Central memory CD8-positive, alpha-beta T cell (primary cell): ENCODE data around the gene SPINT3.

Experiments
- ATAC-seq: fragments of 150-1000 bp; cut with Tn5 transposase; replicated peaks from 2 replicates; pipeline ENCODE4 v1.10.0; 2022; ENCODE audit warnings: mild to moderate bottlenecking, moderate FRiP score, moderate number of reproducible peaks; ENCODE audit not compliant: poor library complexity, severe bottlenecking; ENCODE audit errors: extremely low read depth
- DNase-seq, 2 donors: peaks; one replicate each; pipeline ENCODE4 v3.0.0; 2021; ENCODE audit warnings: low spot score in 2 of 2
- H3K27ac Mint-ChIP-seq: one replicate; pipeline ENCODE4 v1.8.0; 2022; ENCODE audit warnings: low read depth, mild to moderate bottlenecking, moderate library complexity, mixed read lengths
- H3K27me3 Mint-ChIP-seq: one replicate; pipeline ENCODE4 v1.8.0; 2022; ENCODE audit warnings: mixed read lengths
- H3K36me3 Mint-ChIP-seq: one replicate; pipeline ENCODE4 v1.8.0; 2022; ENCODE audit warnings: mild to moderate bottlenecking, moderate library complexity, mixed read lengths; ENCODE audit not compliant: insufficient read depth
- H3K4me1 Mint-ChIP-seq: one replicate; pipeline ENCODE4 v1.8.0; 2022; ENCODE audit warnings: mixed read lengths
- H3K4me3 Mint-ChIP-seq: one replicate; pipeline ENCODE4 v1.8.0; 2022; ENCODE audit warnings: mild to moderate bottlenecking, moderate library complexity, mixed read lengths
- H3K9me3 Mint-ChIP-seq: one replicate; pipeline ENCODE4 v1.8.0; 2022; ENCODE audit warnings: mixed read lengths

Gene SPINT3, protein sequence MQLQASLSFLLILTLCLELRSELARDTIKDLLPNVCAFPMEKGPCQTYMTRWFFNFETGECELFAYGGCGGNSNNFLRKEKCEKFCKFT

GRCh38 chr20:45515147-45515913, at the start of gene SPINT3:
SPINT3 (minus strand) TSS chr20:45515622; CDS start chr20:45515608, 14 bp downstream.
- Mint-ChIP-seq H3K9me3 (no peaks in the 10 kb centered on the region), H3K36me3 (no peaks in the 10 kb centered on the region), H3K27ac (no peak within 1 kb of the TSS), H3K4me3 (no peak within 1 kb of the TSS), H3K4me1 (no peaks in the 10 kb centered on the region), H3K27me3 (peaks cover 45% of the 10 kb centered on the region)
- ATAC-seq = no peak
- DNase-seq = no peak

- ATAC-seq = no peak
- Mint-ChIP-seq H3K27me3 (peaks cover 45% of the 10 kb centered on the region), H3K4me1 (no peaks in the 10 kb centered on the region), H3K9me3 (no peaks in the 10 kb centered on the region), H3K4me3 (no peak overlapping the region), H3K27ac (no peak overlapping the region), H3K36me3 (no peaks in the 10 kb centered on the region)
- DNase-seq = no peak
Observed at GRCh38 chr20:45564760-45565276, 49.4 kb upstream of the SPINT3 start.

- Mint-ChIP-seq H3K4me3 (no peak overlapping the region), H3K36me3 (no peaks in the 10 kb centered on the region), H3K27ac (no peak overlapping the region), H3K9me3 (no peaks in the 10 kb centered on the region), H3K27me3 (peaks cover 46% of the 10 kb centered on the region), H3K4me1 (no peaks in the 10 kb centered on the region)
- DNase-seq (no peak), ATAC-seq (no peak)
Observed at GRCh38 chr20:45555198-45555597, 39.8 kb upstream of the SPINT3 start.

DNA sequence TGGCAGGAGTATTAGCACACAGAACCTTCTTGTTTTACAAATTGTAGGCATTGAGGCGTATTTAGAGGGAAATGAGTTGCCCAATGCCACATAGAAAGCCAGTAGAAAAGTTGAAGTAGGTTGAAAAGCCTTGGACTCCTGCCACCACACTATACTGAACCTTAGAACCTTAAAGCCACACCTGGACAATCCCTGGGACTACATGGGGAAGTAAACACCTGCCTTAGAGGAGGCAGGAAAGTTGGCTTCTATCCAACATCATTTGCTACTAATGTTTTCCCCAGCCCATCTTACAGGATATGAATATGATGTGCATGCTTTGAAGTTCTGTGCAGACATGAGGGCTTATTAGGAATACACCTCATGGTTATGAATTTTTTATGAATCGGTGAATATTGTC, 37.0 kb upstream of the SPINT3 start:
- no peak overlapping the region for H3K27ac Mint-ChIP-seq

GRCh38 chr20:45550765-45551164, 35.3 kb upstream of the SPINT3 start:
- no peaks in the 10 kb centered on the region for H3K36me3 Mint-ChIP-seq
- DNase-seq (no peak), ATAC-seq (no peak)

More for the DNA sequence above, 37.0 kb upstream of the SPINT3 start:
- H3K36me3 Mint-ChIP-seq = no peaks in the 10 kb centered on the region
- H3K9me3 Mint-ChIP-seq = no peaks in the 10 kb centered on the region
- H3K4me3 Mint-ChIP-seq = no peak overlapping the region
- H3K4me1 Mint-ChIP-seq = no peaks in the 10 kb centered on the region
- ATAC-seq (no peak), DNase-seq (no peak)
- peaks cover 49% of the 10 kb centered on the region for H3K27me3 Mint-ChIP-seq

GRCh38 chr20:45548410-45548809, 33.0 kb upstream of the SPINT3 start:
- ATAC-seq = no peak
- no peak overlapping the region for H3K27ac Mint-ChIP-seq
- DNase-seq = no peak
- no peaks in the 10 kb centered on the region for H3K4me1 Mint-ChIP-seq
- H3K4me3 Mint-ChIP-seq = no peak overlapping the region
- H3K36me3 Mint-ChIP-seq = no peaks in the 10 kb centered on the region
- peaks cover 44% of the 10 kb centered on the region for H3K27me3 Mint-ChIP-seq
- no peaks in the 10 kb centered on the region for H3K9me3 Mint-ChIP-seq

More at GRCh38 chr20:45550765-45551164, 35.3 kb upstream of the SPINT3 start:
- Mint-ChIP-seq H3K4me3 (no peak overlapping the region), H3K4me1 (no peaks in the 10 kb centered on the region), H3K27me3 (peaks cover 41% of the 10 kb centered on the region), H3K9me3 (no peaks in the 10 kb centered on the region), H3K27ac (no peak overlapping the region)

GRCh38 chr20:45547206-45547770, 31.9 kb upstream of the SPINT3 start, which contains the start of gene EPPIN:
EPPIN (minus strand) TSS chr20:45547401; CDS start chr20:45547357, 44 bp downstream.
- Mint-ChIP-seq H3K27me3 (peaks cover 54% of the 10 kb centered on the region), H3K36me3 (no peaks in the 10 kb centered on the region), H3K4me3 (no peak within 1 kb of the TSS), H3K4me1 (no peaks in the 10 kb centered on the region), H3K9me3 (no peaks in the 10 kb centered on the region), H3K27ac (no peak within 1 kb of the TSS)
- no peak for DNase-seq
- no peak for ATAC-seq

DNA sequence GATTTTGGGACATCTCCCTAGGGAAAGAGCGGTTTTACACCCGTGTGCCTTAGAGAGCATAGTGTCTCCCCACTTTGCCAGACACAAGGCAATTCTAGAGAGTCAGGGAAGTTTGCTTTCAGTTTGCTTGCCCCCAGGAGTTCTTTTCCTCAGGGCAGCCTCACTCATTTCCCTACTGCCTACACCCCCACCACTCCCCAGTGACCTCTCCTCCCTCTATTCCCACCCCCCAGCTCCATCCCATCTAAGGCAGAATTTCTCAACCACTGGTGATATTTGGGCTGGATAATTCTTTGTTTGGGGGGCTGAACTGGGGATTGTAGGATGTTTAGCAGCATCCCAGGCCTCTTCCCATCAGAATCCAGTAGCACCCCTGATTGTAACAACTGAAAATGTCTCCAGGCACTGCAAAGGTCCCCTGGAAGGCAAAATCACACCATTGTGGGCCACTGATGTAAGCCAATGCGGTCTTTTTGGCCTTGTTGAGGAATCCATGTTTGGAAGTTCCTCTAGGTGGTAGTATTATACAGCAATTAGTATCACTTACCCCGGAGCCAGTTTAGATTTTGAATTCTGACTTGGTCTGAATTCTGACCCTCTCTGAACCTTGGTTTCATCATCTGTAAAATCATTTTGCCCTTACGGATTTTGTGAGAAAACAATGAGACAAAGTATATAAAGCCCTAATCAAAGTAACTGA, 30.5 kb upstream of the SPINT3 start:
- H3K9me3 Mint-ChIP-seq = no peaks in the 10 kb centered on the region
- no peaks in the 10 kb centered on the region for H3K4me1 Mint-ChIP-seq
- no peaks in the 10 kb centered on the region for H3K36me3 Mint-ChIP-seq
- no peak overlapping the region for H3K4me3 Mint-ChIP-seq
- H3K27me3 Mint-ChIP-seq = peaks cover 68% of the 10 kb centered on the region
- DNase-seq = no peak
- no peak overlapping the region for H3K27ac Mint-ChIP-seq
- ATAC-seq = no peak

GRCh38 chr20:45545351-45545750, 29.9 kb upstream of the SPINT3 start:
- Mint-ChIP-seq H3K4me1 (no peaks in the 10 kb centered on the region), H3K27ac (no peak overlapping the region), H3K4me3 (no peak overlapping the region), H3K36me3 (no peaks in the 10 kb centered on the region), H3K9me3 (no peaks in the 10 kb centered on the region), H3K27me3 (peaks cover 72% of the 10 kb centered on the region)
- ATAC-seq (no peak), DNase-seq (no peak)

GRCh38 chr20:45539382-45539781, 24.0 kb upstream of the SPINT3 start, which contains the start of gene WFDC6:
WFDC6 (minus strand) TSS chr20:45539482; CDS start chr20:45539407, 75 bp downstream.
- peaks cover 52% of the 10 kb centered on the region for H3K27me3 Mint-ChIP-seq
- H3K36me3 Mint-ChIP-seq = no peaks in the 10 kb centered on the region
- H3K27ac Mint-ChIP-seq = no peak within 1 kb of the TSS
- no peaks in the 10 kb centered on the region for H3K4me1 Mint-ChIP-seq
- DNase-seq (no peak), ATAC-seq (no peak)
- H3K9me3 Mint-ChIP-seq = no peaks in the 10 kb centered on the region
- no peak within 1 kb of the TSS for H3K4me3 Mint-ChIP-seq

- H3K36me3 Mint-ChIP-seq = no peaks in the 10 kb centered on the region
- H3K4me1 Mint-ChIP-seq = no peaks in the 10 kb centered on the region
- H3K27me3 Mint-ChIP-seq = peaks cover 41% of the 10 kb centered on the region
- H3K27ac Mint-ChIP-seq = no peak overlapping the region
- no peak overlapping the region for H3K4me3 Mint-ChIP-seq
- no peaks in the 10 kb centered on the region for H3K9me3 Mint-ChIP-seq
- DNase-seq (no peak), ATAC-seq (no peak)
Observed at GRCh38 chr20:45538209-45538799, 22.9 kb upstream of the SPINT3 start.

DNA sequence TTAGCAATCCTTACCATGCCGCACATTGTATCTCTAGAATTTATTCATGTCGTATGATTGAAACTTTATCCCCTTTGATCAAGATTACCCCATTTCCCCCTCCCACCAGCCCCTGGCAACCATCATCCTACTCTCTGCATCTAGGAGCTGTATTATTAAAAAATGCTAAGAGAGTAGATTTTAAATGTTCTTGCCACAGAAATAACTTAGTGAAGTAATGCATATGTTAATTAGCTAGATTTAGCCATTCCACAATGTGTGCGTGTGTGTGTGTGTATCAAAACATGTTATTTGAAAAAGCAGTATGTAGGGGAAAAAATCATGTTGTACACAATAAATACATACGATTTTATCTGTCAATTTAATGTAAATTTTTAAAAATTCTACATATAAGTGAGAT, 11.9 kb upstream of the SPINT3 start:
- peaks cover 78% of the 10 kb centered on the region for H3K27me3 Mint-ChIP-seq
- H3K4me1 Mint-ChIP-seq = no peaks in the 10 kb centered on the region
- no peaks in the 10 kb centered on the region for H3K36me3 Mint-ChIP-seq
- no peak overlapping the region for H3K27ac Mint-ChIP-seq
- no peak for ATAC-seq
- H3K9me3 Mint-ChIP-seq = no peaks in the 10 kb centered on the region
- DNase-seq = no peak
- no peak overlapping the region for H3K4me3 Mint-ChIP-seq
